Measurements from ENCODE around the gene MGLL. TPM values are rescaled to one million over a fixed set of nuclear protein-coding genes. Genes with fewer than 3 reads are reported as not detected.

MGLL gene
- total and polyA plus RNA-seq, 4 donors, result 67.0 to 182 (median 78.2) TPM

DNA sequence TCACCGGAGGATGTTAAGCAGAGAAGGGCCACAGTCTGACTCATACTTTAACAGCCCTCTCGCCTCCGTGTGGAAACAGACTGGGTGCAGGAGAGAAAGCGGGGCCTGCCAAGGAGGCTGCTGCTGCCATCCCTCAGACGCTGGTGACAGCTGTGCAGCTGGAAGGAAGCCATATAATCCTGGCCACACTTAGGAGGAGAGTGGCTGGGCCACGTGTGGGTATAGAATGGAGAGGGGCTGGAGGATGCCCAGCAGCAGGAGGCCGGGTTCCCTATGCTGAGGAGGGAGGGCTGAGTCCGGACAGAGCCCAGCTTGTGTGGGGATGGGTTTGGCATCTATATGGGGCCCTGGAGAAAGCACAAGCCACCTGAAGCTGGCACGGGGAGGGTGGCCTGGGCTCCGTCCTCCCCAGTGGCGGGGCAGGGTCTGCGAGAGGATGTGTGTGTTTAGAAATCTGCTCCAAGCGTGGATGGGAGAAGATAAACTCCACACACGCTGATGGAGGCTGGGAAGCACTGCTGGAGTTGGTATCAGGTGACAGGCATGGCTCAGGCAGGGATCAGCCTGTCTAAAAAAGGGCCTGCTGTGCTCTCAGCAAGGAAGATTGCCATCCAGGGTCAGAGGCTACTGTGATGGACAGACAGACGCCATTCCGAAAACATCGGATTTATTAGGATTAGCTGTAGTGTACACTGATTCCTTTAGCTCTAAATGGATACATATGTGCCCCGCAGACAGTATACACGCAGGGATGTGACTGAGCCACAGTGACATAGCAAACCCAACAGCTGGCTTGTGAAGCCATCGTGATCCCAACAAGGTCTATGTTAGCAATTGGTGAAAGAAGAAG, 133.7 kb downstream of the MGLL start:
- no peak overlapping the region for H3K4me3 ChIP-seq
- H3K9ac ChIP-seq (ENCODE audit: insufficient read depth in 1 of 2, low read length in 2 of 2), result no peak overlapping the region
- DNase-seq (peak; percentile 31 to 44 (median 42)), ATAC-seq (ENCODE audit: insufficient read depth, low FRiP score) (no peak)
- TF ChIP-seq, protein P1, sequence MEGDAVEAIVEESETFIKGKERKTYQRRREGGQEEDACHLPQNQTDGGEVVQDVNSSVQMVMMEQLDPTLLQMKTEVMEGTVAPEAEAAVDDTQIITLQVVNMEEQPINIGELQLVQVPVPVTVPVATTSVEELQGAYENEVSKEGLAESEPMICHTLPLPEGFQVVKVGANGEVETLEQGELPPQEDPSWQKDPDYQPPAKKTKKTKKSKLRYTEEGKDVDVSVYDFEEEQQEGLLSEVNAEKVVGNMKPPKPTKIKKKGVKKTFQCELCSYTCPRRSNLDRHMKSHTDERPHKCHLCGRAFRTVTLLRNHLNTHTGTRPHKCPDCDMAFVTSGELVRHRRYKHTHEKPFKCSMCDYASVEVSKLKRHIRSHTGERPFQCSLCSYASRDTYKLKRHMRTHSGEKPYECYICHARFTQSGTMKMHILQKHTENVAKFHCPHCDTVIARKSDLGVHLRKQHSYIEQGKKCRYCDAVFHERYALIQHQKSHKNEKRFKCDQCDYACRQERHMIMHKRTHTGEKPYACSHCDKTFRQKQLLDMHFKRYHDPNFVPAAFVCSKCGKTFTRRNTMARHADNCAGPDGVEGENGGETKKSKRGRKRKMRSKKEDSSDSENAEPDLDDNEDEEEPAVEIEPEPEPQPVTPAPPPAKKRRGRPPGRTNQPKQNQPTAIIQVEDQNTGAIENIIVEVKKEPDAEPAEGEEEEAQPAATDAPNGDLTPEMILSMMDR (IDR thresholded peaks at IDR 0.05; ENCODE audit: control extremely low read depth, extremely low read depth), result no peak
- H3K9me3 ChIP-seq (ENCODE audit: control insufficient read depth in 4 of 4, insufficient read depth in 3 of 4, low read length in 3 of 4), result no peaks in the 10 kb centered on the region
- WGBS, 2 donors, result 73 to 74% methylated on average over 20 of the region's 20 CpGs
- H3K36me3 ChIP-seq (ENCODE audit: control insufficient read depth in 4 of 4, insufficient read depth in 4 of 4, low read length in 4 of 4), result no peaks in the 10 kb centered on the region
- no peak overlapping the region for H3K27ac ChIP-seq (ENCODE audit: low read depth in 1 of 2, low read length in 1 of 2)
- H3K4me1 ChIP-seq (ENCODE audit: control insufficient read depth in 5 of 5, insufficient read depth in 5 of 5, low read length in 5 of 5), result peaks cover 0 to 10% (median 4%) of the 10 kb centered on the region in 5 donors
- H3K27me3 ChIP-seq (ENCODE audit: control insufficient read depth in 3 of 3, insufficient read depth in 3 of 3, low read length in 2 of 3), result no peaks in the 10 kb centered on the region

GRCh38 chr3:127688022-127688415, 134.3 kb downstream of the MGLL start:
- H3K9me3 ChIP-seq (ENCODE audit: control insufficient read depth in 4 of 4, insufficient read depth in 3 of 4, low read length in 3 of 4), result no peaks in the 10 kb centered on the region
- H3K27ac ChIP-seq (ENCODE audit: low read depth in 1 of 2, low read length in 1 of 2), result no peak overlapping the region
- H3K4me3 ChIP-seq, result no peak overlapping the region
- peaks cover 0 to 10% (median 4%) of the 10 kb centered on the region in 5 donors for H3K4me1 ChIP-seq (ENCODE audit: control insufficient read depth in 5 of 5, insufficient read depth in 5 of 5, low read length in 5 of 5)
- H3K36me3 ChIP-seq (ENCODE audit: control insufficient read depth in 4 of 4, insufficient read depth in 4 of 4, low read length in 4 of 4), result no peaks in the 10 kb centered on the region
- H3K27me3 ChIP-seq (ENCODE audit: control insufficient read depth in 3 of 3, insufficient read depth in 3 of 3, low read length in 2 of 3), result no peaks in the 10 kb centered on the region
- peak overlapping the region in 1 of 2 donors; percentile 4 for H3K9ac ChIP-seq (ENCODE audit: insufficient read depth in 1 of 2, low read length in 2 of 2)
- no peak for DNase-seq
- no peak for ATAC-seq (ENCODE audit: insufficient read depth, low FRiP score)
- TF ChIP-seq, protein P1 (IDR thresholded peaks at IDR 0.05; ENCODE audit: control extremely low read depth, extremely low read depth), result no peak
- WGBS, 2 donors, result 67 to 78% methylated on average over 2 of the region's 2 CpGs

GRCh38 chr3:127687228-127687737, 135.0 kb downstream of the MGLL start:
- Histone ChIP-seq H3K27ac (ENCODE audit: low read depth in 1 of 2, low read length in 1 of 2) (no peak overlapping the region), H3K9me3 (ENCODE audit: control insufficient read depth in 4 of 4, insufficient read depth in 3 of 4, low read length in 3 of 4) (no peaks in the 10 kb centered on the region), H3K27me3 (ENCODE audit: control insufficient read depth in 3 of 3, insufficient read depth in 3 of 3, low read length in 2 of 3) (no peaks in the 10 kb centered on the region), H3K4me1 (ENCODE audit: control insufficient read depth in 5 of 5, insufficient read depth in 5 of 5, low read length in 5 of 5) (peaks cover 0 to 10% (median 4%) of the 10 kb centered on the region in 5 donors), H3K4me3 (no peak overlapping the region), H3K9ac (ENCODE audit: insufficient read depth in 1 of 2, low read length in 2 of 2) (no peak overlapping the region), H3K36me3 (ENCODE audit: control insufficient read depth in 4 of 4, insufficient read depth in 4 of 4, low read length in 4 of 4) (no peaks in the 10 kb centered on the region)
- WGBS, 2 donors, result 95 to 96% methylated on average over 2 of the region's 2 CpGs
- TF ChIP-seq, protein P1 (IDR thresholded peaks at IDR 0.05; ENCODE audit: control extremely low read depth, extremely low read depth), result no peak
- no peak for DNase-seq
- no peak for ATAC-seq (ENCODE audit: insufficient read depth, low FRiP score)

Data from lung (tissue), 12 donors.